Colon (tissue), 2 donors: ENCODE data around the gene TIMP1.
"Not testable (repeated sequence)": the region's sequence is repeated elsewhere in the genome, so short reads cannot be mapped to it uniquely, and the experiment has no call there.

Experiments
- FAIRE-seq: peaks from 2 replicates; lab custom pipeline; 2012; peaks lifted over from hg19 to GRCh38; lab: Jason Lieb, UNC
- donor health status: control.
- donor health status: control.

Gene TIMP1

DNA sequence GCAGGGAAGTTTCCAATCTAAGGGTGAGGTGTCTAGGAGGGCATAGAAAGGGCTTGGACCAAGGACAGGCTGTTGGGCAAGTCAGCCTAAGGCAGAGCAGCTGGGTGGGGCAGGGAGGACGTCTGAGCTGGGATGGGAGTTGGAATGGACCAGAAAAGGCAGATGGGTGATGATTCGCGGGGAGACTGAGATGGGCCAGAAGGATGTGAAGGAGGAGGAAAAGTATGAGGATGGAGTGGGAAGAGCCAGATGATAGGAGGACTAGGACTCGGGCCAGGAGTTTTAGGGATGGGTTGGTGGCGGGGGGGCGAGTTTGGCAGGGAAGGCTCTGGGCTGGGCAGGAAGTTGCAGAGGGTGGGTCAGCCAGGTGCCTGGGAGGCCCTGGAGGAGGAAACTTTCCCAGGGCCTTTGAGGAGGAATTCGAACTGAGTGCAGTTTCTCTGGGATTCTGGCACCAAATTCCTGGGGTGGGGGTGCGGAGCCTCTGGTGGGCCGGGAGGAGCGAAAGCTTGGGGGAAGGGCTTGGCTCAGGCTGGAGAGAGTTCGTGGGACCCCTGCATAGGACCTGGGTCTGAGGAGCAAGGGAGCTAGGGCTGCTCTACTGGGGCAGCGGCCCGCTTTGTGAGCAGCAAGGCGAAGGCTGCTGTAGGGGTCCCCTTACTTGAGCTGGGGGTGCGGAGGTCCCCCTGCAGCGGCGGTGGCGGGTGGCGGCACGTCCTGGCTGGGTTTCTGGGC, 8.7 kb upstream of the TIMP1 start:
- no peak for FAIRE-seq

DNA sequence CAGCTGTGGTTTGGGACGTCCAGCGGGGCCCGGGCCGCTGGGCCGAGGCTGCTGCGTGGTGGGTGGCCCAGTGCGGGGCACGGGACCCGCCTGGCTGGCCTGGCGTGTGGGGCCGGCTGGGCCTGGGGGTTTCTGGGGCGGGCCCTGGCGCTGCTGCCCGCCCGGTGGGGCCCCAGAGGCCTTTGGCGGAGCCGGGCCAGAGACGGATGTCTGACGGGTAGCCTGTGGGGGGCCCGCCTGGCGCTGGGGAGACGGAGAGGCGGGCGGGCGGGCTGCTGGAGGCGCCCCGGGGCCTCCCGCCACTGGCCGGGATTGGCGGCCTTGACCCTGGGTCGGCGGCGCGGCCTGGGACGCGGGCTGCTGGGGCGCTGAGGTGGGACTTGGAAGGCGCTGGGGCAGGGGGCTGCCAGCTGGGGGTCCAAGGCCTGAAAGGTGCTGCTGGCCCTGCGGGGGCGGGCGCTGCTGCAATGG, 8.1 kb upstream of the TIMP1 start:
- no peak for FAIRE-seq

DNA sequence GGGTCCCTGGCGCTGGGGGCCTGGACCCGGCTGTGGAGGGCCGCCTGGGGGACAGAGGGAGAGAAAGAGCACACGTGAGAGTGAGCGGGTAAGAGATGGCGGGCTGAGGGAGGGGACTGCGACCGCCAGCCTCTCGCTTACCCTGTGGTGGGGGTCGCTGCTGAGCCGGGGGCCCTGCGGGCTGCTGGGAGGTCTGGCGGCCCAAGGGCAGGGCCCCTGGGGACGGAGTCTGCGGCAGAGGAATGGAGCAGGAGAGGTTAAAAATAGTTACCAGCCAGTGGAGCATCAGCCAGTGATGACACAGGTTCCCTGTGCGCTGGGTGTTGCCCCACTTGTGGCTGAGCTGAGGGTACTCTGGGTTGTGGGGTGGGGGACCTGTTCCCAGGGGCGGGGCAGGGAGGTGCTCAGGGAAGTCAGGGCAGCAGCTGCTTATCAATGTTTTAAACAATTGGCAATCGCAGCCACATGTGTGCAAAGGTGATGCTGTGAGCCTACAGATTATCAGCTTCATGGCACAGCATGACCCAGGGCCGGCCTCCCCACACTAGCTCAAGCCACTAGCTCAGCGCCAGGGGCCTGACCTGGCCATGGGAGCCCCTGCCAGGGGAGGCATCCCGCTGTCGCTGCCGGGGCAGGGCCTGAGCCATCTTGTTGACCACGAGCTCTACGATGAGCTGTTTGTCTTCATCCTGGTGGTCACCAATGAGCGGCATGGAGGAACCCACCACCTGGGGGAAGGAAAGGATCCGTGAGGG, 7.5 kb upstream of the TIMP1 start:
- no peak for FAIRE-seq

DNA sequence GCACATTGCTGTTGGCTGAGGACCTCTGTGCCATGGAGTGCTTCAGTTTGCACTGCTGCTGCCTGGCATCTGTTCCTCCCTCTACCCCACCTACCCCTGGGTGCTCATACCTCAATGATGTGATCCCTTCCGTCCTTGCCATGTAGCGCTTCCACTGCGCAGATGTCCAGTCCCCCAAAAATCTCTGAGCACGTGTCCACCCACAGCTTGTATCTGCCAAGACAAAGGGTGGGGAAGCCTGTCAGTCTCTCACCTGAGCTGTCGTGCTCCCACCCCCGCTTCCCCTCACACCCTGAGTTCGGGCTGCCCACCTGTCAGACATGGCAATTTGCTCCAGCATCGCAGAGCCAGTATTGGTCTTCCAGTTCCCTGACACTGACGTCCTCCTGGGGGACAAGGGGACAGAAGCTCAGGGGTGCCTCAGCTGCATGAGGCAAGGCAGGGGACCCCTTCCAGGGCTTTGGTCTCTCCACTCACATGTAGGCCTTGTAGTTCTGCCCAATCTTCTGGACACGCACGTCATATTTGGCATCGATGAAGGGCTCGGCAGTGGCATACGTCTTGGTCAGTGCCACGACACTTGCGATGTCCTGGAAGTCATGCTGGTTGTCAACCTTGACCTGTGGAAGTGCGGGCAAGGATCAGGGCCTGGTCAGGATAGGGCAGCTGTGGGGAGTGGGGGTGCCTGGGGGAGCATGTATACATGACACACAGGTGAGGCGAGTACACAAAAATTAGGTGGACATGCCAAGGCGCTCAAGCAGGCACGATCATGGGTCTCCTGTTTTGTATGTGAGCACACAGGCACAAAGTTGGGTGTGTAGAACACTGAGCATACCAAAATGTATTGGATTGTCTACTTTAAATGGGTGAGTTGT, 6.0 kb upstream of the TIMP1 start:
- FAIRE-seq: no peak

DNA sequence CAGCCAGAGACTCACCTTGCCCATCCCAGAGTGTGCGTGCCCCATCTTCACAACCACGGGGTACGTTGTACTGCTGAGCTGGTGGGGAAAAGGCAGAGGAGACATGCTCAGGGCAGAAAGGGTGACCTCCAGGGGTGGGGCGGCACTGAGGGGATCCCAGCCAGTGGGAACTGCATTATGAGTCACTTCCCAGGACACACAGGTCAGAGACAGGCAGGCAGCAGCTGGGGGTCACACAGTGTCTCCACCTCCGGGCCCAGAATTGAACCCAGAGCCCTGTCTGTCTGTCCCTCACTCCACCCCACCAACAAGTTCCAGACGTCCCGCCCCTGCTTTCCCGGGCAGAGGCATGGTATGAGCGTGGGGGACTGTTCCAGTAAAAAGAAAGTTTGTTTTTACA, 4.8 kb upstream of the TIMP1 start:
- FAIRE-seq: no peak

DNA sequence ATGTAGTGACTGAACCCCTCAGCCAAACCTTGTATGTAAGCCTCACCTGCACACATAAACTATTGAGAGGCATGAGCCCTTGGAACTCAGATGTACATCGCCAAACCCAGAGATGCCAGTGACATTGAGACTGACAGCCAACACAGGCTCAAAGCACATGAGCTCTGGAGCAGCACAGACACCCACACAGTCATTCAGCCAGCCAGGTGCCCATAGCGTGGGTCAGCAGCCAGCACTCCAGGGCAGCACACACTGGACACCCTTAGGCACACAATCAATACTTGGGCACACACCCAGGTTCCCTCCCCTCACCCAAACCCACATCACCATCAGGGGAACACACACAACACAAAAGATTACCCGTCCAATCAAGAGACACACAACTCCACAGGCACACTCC, 4.3 kb upstream of the TIMP1 start:
- FAIRE-seq: no peak

DNA sequence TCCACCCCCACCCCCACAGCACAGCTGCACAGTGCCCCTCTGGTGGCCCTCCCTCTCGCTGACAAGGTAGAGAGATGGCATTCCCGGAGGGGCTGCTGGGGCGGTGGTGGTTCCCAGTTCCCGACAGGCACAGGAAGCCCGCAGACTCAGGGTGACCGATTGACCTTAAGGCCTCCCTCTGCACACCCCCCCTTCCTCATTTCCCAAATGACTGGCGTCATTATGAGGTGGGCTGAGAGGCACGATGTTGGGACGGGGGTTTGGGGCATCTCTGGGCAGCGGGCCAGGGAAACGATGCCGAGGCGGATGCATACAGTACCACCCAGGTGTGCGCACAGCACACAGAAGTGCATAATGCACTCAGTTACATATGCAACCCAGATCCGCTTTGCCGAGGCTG, 3.5 kb upstream of the TIMP1 start:
- no peak for FAIRE-seq

DNA sequence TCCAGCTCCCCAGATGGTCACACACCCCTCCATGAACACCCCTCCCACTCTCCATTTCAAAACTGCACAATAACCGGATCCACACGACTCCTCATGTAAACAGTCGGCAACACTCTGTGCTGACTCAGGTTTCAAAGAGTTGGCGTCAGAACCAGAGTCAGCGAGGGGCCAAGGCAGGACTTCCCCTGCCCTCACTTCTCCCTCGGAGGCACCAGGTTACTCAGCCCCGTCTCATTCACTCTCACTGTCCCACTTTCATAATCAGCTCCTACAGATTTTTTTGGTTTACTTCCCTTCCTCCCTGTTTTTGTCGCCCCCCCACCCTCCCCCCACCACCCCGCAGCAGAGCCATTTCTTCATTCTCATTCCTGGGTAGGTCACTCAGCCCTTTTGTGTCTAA, 2.7 kb upstream of the TIMP1 start:
- FAIRE-seq: no peak

DNA sequence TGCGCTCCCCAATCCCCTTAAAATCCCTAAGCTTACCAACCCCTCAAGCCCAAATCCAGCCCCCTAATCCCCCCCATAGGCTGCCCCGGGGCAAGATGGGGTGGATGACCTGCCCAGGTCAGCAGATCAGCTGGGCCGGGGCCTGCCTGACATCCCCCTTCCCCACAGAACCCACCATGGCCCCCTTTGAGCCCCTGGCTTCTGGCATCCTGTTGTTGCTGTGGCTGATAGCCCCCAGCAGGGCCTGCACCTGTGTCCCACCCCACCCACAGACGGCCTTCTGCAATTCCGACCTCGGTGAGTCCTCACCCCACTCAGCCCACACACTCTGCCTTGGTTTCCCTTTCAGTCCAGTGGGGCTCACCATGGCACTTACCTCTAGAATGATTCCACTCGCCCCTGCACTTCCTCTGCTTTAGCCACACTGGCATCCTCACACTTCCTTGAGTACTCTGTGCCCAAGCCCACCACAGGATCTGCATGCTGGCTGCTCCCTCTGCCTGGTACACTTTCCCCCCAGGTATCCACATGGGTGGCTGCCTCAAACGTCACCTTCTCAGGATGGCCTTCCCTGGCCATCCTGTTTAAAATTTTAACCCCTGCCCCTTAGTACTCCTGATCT, 1.1 kb downstream of the TIMP1 start:
- FAIRE-seq: no peak

DNA sequence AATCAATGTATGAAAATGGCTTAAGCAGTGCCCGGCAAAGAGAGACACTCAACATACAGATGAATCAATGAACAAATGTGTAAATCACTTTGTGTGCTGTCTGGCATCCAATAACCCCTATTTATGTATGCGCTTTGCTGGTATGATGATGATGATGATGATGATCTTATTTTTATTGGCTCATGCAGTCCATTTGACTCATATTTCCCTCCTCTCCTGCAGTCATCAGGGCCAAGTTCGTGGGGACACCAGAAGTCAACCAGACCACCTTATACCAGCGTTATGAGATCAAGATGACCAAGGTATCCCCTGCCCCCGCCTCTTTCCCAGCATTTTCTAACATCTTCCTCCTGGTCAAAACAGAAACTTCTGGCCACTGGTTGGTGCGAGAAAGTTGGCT, 2.5 kb downstream of the TIMP1 start:
- FAIRE-seq: no peak

DNA sequence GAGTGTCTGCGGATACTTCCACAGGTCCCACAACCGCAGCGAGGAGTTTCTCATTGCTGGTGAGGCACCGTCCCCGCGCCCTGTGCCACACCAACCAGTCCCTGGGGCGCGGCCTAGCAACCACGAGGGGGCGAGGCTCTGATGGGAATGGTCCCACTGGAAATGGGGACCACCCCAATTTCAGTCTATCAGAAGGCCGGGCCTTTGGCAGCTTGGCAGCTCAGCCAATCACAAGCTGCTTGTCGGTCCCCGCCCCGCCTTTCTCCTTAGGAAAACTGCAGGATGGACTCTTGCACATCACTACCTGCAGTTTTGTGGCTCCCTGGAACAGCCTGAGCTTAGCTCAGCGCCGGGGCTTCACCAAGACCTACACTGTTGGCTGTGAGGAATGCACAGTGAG, 3.0 kb downstream of the TIMP1 start:
- FAIRE-seq: no peak

DNA sequence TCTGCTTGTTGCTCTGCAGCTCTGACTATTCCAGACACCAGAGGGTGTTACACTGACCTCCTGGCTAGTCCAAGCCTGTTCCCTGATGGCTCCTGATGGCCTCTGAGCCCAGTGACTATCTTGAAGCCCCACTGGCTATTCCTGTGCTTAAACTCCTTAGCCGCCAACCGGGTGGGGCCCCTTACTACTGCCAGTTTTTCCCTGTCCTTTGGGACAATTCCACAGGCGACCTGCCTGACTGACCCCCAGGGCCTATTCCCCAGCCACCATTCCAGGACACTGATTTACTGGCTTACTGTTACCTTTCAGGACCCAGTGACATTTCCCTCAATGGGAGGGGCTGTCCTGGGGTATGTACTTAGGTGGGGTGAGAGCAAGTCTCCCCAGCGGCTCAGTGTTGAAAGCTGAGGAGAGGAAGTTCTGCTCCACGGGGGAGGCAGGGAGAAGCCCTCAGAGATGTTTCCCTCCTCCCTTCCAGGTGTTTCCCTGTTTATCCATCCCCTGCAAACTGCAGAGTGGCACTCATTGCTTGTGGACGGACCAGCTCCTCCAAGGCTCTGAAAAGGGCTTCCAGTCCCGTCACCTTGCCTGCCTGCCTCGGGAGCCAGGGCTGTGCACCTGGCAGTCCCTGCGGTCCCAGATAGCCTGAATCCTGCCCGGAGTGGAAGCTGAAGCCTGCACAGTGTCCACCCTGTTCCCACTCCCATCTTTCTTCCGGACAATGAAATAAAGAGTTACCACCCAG, 4.0 kb downstream of the TIMP1 start:
- FAIRE-seq: no peak

DNA sequence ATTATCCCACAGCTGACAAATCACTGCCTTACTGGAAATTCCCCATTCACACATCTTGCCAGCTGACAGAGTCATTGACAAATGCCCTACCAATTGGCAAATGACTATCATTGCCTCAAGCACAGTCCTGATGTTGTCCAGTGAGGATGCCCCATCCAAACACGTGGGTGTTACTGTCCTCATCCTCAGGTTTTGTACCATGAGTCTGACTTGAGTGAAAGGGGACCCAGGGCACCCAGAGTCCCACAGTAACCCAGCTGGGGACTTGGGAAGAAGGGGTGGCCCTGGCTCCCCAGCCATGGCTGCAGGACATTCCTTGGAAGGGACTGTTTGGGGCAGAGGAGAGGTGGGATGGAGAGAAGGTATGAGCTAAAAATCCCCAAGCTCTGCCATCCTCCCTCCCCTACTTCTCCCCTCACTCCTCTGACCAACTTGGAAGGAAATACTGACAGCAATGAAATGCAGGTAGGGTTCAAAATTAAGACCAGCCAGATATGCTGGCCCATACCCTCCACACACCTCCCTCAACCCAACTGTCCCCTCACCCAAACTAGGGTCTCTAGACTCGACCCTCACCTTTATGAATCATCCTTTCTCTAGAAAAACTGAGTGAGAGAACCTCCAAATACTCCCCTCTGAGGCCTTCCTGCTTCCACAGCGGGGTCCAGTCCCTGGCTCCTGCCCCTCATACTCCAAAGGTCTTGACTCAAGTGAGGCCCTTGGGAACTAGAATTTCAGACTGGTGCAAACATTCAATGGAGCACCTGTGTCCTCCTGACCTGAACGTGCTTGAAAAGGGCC, 5.1 kb downstream of the TIMP1 start:
- no peak for FAIRE-seq

DNA sequence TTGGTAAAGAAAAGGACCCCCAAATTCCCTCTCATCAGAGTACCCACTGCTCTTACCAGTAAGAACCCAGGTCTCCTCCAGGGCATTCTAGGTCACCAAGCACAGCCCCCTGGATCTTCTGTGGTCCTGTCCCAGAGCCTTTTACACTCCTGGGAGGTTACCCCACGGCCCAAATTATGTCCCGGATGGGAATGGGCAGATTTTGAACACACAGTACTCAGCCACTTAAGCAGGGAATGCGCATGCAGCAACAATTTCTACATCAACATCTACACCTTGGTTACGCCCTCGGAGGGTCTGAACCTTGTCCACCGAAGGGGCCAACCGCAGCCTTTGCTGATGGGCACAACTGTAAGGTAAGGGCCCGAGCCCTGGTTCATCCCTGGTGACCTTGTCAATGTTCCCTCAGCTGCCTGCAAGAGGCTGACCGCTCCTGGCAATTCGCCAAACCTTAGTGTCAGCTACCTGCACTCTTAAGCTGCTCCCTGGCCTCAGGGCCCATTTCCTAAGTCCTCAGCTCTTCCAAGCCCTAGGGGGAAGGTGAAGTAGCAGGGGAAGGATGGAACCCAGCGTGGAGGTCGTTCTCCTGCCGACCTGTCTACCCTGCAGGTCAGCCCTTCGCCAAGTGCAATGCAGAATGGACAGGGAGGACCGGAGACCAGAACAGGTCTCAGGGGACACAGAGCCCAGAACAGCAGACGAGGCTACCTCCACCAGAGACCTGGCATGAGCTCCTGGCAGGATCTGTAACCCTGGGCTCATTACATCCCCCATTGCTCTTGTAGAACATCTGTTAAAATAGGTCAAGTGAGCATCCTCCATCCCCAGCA, 5.9 kb downstream of the TIMP1 start:
- FAIRE-seq: no peak

DNA sequence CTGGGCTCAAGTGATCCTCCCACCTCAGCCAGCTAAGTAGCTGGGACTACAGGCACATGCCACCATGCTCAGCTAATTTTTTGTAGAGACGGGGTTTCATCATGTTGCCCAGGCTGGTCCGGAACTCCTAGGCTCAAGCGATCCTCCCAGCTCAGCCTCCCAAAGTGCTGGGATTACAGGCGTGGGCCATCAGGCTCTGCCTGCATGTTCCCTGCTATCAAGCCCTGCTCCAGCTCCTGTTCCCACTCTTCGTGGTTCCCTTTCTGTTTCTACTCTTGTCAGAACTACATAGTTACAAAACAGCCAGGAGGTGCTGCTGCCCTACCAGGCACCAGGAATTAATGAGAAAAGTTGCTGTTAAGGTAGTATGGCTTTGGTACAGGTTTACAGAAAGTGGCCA, 8.7 kb downstream of the TIMP1 start:
- FAIRE-seq: no peak

DNA sequence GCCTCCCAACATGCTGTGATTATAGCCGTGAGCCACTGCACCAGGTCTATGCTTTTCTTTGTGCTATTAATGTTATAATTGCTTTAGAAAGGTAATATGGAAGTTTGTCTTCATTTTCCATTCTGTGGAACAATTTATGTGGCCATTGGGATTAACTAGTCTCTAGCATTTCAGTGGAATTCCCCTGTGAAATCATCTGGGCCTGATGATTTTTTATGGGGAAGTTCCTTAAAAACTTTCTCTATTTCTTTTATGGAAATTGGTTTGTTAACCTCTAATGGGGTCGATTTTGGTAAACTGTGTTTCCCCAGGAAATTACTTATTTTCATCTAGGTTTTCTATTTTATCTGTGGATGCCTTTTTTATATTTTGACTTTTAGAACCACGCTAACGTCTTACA, 11.3 kb downstream of the TIMP1 start:
- no peak for FAIRE-seq

DNA sequence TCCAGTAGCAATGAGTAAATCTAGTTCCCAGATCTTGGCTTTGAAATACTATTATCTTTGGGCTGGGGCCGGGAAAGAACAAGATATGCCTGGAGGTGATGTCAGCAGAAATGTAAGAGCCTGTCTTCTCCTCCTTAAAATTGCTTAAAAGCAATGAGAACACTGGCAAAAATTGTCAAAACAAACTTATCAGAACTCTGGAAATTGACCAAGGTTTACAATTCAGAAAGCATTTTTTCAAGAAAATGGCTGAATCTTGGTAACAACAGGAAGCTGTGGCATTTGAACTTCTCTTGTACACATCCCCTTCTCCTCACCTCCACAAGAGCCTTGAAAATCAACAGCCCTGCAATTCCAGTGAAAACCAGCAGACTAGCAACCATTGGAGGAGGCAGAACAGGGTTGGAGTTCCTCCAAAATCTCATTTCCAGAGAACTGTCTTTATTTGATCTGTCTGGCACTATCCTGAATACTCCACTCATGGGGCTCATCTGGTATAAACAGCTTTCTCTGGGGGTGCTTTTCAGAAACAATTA, 13.5 kb downstream of the TIMP1 start:
- FAIRE-seq: peak; percentile 38

DNA sequence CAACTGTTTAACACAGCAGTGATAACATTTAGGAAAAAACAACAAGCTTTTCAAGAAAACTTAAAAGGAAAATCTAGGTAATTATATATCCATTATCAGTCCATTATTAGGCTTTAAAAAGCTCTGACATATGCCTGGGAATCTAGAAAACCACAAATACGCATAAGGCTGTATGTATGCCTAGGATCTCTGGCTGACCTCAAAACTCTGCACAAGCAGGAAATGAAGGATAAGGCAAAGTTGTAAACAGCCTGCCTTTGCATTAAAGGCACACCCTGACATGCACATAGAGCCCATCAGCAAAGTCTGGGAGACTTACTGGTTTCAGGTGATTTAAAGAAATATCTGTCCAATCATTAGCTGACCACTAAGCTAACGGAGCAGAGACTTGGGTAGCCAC, 14.0 kb downstream of the TIMP1 start:
- peak; percentile 65 for FAIRE-seq

DNA sequence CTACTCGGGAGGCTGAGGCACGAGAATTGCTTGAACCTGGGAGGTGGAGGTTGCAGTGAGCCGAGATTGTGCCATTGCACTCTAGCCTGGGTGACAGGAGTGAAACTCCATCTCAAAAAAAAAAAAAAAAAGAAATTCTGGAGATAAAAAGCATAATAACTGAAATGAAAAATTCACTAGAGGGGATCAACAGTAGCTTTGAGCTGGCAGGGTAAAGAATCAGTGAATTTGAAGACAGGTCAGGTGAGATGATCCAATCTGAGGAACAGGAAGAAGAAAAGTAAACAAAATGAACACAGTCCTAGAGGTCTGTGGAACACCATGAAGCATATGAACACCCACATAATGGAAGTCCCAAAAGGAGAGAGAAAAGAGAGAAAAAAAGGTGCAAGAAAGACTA, 15.0 kb downstream of the TIMP1 start:
- no peak for FAIRE-seq

DNA sequence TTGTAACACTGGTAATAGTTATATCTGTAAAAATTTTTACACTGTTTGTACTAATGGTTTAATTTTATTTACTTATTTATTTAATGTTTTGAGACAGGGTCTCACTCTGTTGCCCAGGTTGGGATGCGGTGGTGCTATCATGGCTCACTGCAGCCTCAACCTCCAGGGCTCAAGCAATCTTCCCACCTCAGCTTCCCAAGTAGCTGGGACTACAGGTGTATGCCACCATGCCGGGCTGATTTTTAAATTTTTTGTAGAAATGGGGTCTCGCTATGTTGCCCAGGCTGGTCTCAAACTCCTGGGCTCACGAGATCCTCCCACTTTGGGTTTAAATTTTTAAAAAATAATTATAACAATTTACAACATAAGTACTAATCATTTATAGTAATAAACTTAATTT, 20.9 kb downstream of the TIMP1 start:
- not testable (repeated sequence) for FAIRE-seq
